SK-N-SH treated with all-trans-retinoic acid at 6 μM for 48 hours (cell line): ENCODE measurements around the gene SRGAP2C.
"Not testable (repeated sequence)": the region's sequence is repeated elsewhere in the genome, so short reads cannot be mapped to it uniquely, and the experiment has no call there.

Experiments used
- ATAC-seq: fragments of 200-7000 bp; cut with Tn5 transposase; 3 replicates; pipeline ENCODE4 v1.9.1; 2020; ENCODE audit warnings: mild to moderate bottlenecking, moderate library complexity
- ISL1 ChIP-seq: fragments of 250-450 bp; sonication (Bioruptor Pico); IDR thresholded peaks from 2 replicates; pipeline ENCODE4 v2.1.2; 2022; ENCODE audit warnings: mild to moderate bottlenecking, moderate library complexity

Gene SRGAP2C

GRCh38 chr1:121187914-121188313 is 3.1 kb downstream of the SRGAP2C start:
- not testable (repeated sequence) for ATAC-seq

GRCh38 chr1:121192512-121192911 is 7.7 kb downstream of the SRGAP2C start:
- ATAC-seq = not testable (repeated sequence)

GRCh38 chr1:121197095-121197882 is 12.5 kb downstream of the SRGAP2C start:
- not testable (repeated sequence) for ATAC-seq

- ATAC-seq = not testable (repeated sequence)
Observed at GRCh38 chr1:121199763-121200162, 15.0 kb downstream of the SRGAP2C start.

GRCh38 chr1:121200232-121200631 is 15.5 kb downstream of the SRGAP2C start:
- ATAC-seq = not testable (repeated sequence)

GRCh38 chr1:121200985-121201981 is 16.5 kb downstream of the SRGAP2C start:
- peak; percentile 72 for ATAC-seq
- peak; percentile 25; the same call in 1 of the 2 replicates for TF ChIP-seq ISL1 (CRISPR knock-in tag)

- ATAC-seq = peak; percentile 11; the same call in 1 of the 3 replicates
Observed at GRCh38 chr1:121202986-121203385, 18.2 kb downstream of the SRGAP2C start.

GRCh38 chr1:121205786-121206711 is 21.3 kb downstream of the SRGAP2C start:
- not testable (repeated sequence) for ATAC-seq

- not testable (repeated sequence) for ATAC-seq
Observed at GRCh38 chr1:121207328-121207727, 22.6 kb downstream of the SRGAP2C start.

- ATAC-seq = not testable (repeated sequence)
Observed at GRCh38 chr1:121208375-121208774, 23.6 kb downstream of the SRGAP2C start.

GRCh38 chr1:121210778-121211177 is 26.0 kb downstream of the SRGAP2C start:
- ATAC-seq = not testable (repeated sequence)

GRCh38 chr1:121213491-121213890 is 28.7 kb downstream of the SRGAP2C start:
- ATAC-seq = not testable (repeated sequence)

- peak; percentile 67 for ATAC-seq
Observed at GRCh38 chr1:121214544-121215156, 29.9 kb downstream of the SRGAP2C start.

- ATAC-seq = peak; percentile 90
Observed at GRCh38 chr1:121215699-121216417, 31.1 kb downstream of the SRGAP2C start.

- ATAC-seq = not testable (repeated sequence)
Observed at GRCh38 chr1:121216676-121217075, 31.9 kb downstream of the SRGAP2C start.

GRCh38 chr1:121221770-121222169 is 37.0 kb downstream of the SRGAP2C start:
- not testable (repeated sequence) for ATAC-seq

- ATAC-seq = peak; percentile 46; the same call in 2 of the 3 replicates
Observed at GRCh38 chr1:121224714-121225113, 39.9 kb downstream of the SRGAP2C start.

GRCh38 chr1:121226295-121226904 is 41.6 kb downstream of the SRGAP2C start:
- ATAC-seq = not testable (repeated sequence)

- ATAC-seq = 0 out of 3 replicates have a peak, but pooled peaks have one; percentile 15
Observed at GRCh38 chr1:121226925-121227324, 42.1 kb downstream of the SRGAP2C start.
